RWPE1 (cell line): Measurements from ENCODE around the gene ILK.

Experiments used
- CTCF ChIA-PET: fragments of 350-600 bp; sonication (Branson Sonifier 250); formaldehyde crosslinking; extraction: SDS; loops from one replicate; lab custom pipeline; 2021; lab: Yijun Ruan, JAX
- POLR2A ChIA-PET: fragments of 400-600 bp; formaldehyde crosslinking; extraction: SDS; loops from one replicate; lab custom pipeline; 2020; ENCODE audit warnings: antibody characterized with exemption; ENCODE audit not compliant: low non-redundant PET; lab: Yijun Ruan, JAX
- DNase-seq: peaks from one replicate; pipeline ENCODE4 v3.0.0; 2012; ENCODE audit warnings: low spot score
- H3K27ac ChIP-seq: fragments of 450-650 bp; 2 replicates; pipeline ENCODE4 v1.5.1; 2017
- TF ChIP-seq, protein P1 (sequence below): fragments of 450-650 bp; conservative IDR thresholded peaks from 2 replicates; pipeline ENCODE4 v1.5.1; 2017; ENCODE audit warnings: low read depth, mild to moderate bottlenecking

The ILK gene

DNA sequence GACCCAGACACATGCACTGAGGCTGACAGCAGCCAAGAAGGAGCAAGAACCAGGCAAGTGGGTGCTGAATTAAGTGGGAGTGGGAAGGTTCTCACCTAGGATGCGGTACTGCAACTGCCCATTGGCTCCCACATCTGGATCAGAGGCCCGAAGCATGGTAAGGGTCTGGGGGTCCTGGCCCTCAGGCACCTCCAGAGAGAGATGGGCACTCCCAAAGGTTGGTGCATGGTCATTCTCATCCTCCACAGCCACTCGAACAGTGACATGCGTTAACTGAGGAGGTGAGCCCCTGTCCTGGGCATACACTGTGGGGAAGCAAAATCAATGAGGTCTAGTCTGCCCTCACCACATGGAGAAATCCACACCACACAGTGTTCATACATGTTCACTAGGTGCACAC is 25.0 kb downstream of the ILK start:
- CTCF ChIA-PET, result no interaction called here
- TF ChIP-seq, protein P1, sequence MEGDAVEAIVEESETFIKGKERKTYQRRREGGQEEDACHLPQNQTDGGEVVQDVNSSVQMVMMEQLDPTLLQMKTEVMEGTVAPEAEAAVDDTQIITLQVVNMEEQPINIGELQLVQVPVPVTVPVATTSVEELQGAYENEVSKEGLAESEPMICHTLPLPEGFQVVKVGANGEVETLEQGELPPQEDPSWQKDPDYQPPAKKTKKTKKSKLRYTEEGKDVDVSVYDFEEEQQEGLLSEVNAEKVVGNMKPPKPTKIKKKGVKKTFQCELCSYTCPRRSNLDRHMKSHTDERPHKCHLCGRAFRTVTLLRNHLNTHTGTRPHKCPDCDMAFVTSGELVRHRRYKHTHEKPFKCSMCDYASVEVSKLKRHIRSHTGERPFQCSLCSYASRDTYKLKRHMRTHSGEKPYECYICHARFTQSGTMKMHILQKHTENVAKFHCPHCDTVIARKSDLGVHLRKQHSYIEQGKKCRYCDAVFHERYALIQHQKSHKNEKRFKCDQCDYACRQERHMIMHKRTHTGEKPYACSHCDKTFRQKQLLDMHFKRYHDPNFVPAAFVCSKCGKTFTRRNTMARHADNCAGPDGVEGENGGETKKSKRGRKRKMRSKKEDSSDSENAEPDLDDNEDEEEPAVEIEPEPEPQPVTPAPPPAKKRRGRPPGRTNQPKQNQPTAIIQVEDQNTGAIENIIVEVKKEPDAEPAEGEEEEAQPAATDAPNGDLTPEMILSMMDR, result no peak
- no peak overlapping the region for H3K27ac ChIP-seq
- no peak for DNase-seq
- POLR2A ChIA-PET, result no interaction called here

DNA sequence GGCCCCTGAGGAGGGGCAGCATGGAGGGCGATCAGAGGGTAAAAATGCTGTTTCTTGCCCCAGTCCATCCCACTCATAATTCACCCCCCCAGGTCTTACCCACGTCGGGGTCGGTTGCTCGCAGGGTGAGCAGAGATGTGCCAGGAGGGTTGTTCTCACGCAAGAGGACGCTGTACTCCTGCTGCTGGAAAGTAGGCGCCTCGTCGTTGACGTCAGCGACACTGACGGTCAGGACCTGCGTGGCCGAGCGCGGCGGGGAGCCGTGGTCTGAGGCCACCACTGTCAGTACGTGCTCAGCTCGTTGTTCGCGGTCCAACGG is 26.0 kb downstream of the ILK start:
- DNase-seq, result no peak
- no peak overlapping the region for H3K27ac ChIP-seq
- ChIA-PET CTCF (no interaction called here), POLR2A (no interaction called here)
- TF ChIP-seq, protein P1, result no peak

GRCh38 chr11:6629892-6630631 is 26.5 kb downstream of the ILK start:
- TF ChIP-seq, protein P1, result no peak
- no peak for DNase-seq
- CTCF ChIA-PET, result no interaction called here
- POLR2A ChIA-PET, result no interaction called here
- H3K27ac ChIP-seq, result no peak overlapping the region

- TF ChIP-seq, protein P1, result no peak
- H3K27ac ChIP-seq, result no peak overlapping the region
- no peak for DNase-seq
- ChIA-PET CTCF (interaction anchor here (1.0 kb wide), 1 partner anchor 251 kb away, joined by 3 read pairs; no protein-coding TSS in a partner anchor), POLR2A (no interaction called here)
Measured at GRCh38 chr11:6630632-6631291, 27.2 kb downstream of the ILK start.

DNA sequence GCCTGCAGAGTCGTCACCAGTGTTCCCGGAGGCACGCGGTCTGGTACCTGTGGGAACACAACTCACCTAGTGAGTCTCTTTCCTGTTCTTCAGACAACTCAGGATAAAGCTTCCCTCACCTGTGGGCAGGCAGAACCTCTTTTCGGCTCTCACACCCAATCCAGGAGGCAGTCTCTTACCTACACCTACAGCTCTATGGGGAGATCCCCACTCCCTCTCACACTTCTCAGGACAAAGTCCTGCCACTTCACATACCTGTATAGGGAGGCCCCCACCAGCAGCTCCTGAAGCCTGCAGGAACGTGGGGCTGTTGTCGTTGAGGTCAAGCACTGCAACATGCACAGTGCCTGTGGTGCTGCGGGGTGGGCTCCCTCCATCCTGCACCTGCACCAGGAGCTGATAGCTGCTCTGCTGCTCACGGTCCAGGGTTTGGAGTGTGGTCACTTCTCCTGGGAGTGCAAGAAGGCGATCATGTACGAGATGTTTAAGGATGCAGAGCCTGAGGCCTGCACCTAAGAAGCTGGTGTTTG is 27.9 kb downstream of the ILK start:
- TF ChIP-seq, protein P1, result no peak
- POLR2A ChIA-PET, result no interaction called here
- no peak for DNase-seq
- CTCF ChIA-PET, result interaction anchor here (1.0 kb wide), 1 partner anchor 252 kb away, joined by 3 read pairs; no protein-coding TSS in a partner anchor
- no peak overlapping the region for H3K27ac ChIP-seq

DNA sequence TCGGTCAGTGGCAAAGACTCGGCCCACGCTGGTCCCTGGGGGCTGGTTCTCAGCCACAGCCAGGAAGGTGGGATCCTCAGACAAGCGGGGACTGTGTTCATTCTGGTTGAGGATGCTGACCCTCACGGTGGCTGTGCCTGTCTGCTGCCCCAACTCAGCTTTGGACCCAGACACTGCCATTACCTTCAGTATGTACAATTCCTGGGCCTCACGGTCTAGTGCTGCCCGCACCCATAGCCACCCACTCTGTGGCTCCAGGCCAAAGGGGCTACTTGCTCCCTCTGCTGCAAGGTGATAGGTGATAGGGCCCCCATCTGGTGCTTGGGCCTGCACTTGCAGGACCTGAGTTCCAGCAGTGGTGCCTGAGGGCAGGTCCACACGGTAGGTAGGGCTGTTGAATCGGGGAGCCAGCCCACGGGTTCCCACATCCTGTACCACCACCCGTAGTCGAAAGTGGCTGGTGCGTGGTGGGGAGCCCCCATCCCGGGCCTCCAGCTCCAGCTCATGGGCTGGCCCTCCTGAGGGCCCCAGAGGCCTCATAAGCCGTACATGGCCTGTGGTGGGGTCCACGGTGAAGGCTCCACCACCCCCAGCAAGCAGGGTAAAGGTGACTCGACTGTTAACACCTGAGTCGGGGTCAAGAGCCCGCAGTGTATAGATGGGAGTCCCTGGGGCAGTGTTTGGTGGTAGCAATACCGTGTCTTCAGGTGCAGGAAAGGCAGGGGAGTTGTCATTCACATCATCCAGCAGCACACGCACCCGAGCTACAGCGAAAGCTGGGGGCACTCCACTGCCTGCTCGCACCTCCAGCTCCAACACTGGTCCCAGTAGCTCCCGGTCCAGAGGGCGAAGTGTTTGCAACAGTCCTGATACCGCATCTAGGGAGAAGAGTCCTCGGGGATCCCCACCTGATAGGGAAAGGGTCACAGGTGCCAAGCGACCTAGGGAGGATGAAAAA is 28.8 kb downstream of the ILK start:
- ChIA-PET POLR2A (no interaction called here), CTCF (no interaction called here)

More for the DNA sequence above, 28.8 kb downstream of the ILK start:
- DNase-seq, result no peak
- TF ChIP-seq, protein P1, result no peak
- no peak overlapping the region for H3K27ac ChIP-seq
